GM21515 (cell line): ENCODE results near the gene RHOH.
A peak's percentile ranks its signal among the peaks of the same experiment; 100 is the strongest.
"Not testable (repeated sequence)": the region's sequence is repeated elsewhere in the genome, so short reads cannot be mapped to it uniquely, and the experiment has no call there.

ENCODE experiments used
- ATAC-seq: cut with Tn5 transposase; IDR thresholded peaks from one replicate; pipeline ENCODE4 v1.9.1; 2021; ENCODE audit not compliant: unreplicated experiment

Gene RHOH, protein sequence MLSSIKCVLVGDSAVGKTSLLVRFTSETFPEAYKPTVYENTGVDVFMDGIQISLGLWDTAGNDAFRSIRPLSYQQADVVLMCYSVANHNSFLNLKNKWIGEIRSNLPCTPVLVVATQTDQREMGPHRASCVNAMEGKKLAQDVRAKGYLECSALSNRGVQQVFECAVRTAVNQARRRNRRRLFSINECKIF

DNA sequence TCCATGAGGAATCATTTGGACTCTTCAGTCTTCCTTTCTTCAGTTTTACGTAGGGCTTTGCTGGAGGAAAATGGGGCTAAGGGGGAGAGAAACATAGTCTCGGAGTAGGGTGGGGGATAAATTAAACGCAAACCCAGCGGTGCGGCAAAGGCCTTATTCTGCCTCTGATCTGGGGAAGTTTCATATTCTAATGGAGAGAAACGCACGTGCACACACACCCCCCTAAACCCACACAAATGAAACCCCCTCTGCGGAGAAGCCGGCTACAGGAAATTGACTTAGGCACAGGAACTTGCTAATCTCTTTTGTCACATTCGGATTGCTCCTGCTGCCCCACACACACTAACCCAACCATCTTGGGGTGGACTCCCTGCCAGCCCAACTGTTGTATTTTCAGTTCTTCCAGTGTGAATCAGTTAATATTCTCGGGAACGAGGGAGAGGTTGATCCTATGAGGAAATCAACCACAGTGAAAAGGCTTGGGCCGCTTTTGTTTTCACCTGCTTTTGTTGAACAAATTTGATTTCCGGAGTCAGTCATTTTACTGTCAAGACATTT is at the start of gene RHOH:
TSS of gene RHOH (plus strand) at position 308 of the 558 bp plus-strand sequence. CDS start 46,356 bp downstream, outside the sequence.
- peak; percentile 19 for ATAC-seq

DNA sequence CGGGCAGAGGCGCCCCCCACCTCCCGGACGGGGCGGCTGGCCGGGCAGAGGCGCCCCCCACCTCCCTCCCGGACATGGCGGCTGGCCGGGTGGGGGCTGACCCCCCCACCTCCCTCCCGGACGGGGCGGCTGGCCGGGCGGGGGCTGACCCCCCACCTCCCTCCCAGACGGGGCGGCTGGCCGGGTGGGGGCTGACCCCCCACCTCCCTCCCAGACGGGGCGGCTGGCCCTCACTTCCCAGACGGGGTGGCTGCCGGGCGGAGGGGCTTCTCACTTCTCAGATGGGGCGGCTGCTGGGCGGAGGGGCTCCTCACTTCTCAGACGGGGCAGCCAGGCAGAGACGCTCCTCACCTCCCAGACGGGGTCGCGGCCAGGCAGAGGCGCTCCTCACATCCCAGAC is 49.3 kb upstream of the RHOH start:
- ATAC-seq: not testable (repeated sequence)

- ATAC-seq: peak; percentile 69
These were observed 46.9 kb upstream of the RHOH start for GRCh38 chr4:40149960-40150385.

GRCh38 chr4:40150932-40151331 is 45.9 kb upstream of the RHOH start:
- no peak for ATAC-seq

DNA sequence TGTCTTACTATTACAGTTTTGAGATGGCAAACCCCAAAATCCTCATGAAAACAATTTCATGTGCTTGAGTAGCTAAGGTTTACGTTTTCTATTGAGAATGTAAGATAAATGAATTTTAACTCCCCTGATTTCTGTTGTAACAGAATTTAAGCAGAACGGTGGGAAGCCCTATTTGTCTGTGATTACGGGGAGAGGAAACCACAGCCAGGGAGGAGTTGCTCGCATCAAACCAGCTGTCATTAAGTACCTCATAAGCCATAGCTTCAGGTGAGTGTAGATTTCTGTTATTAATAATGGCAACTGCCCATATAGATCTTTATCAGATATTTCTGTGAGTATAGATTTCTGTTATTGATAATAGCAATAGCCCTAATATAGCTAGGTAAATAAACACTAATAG is 44.2 kb upstream of the RHOH start:
- no peak for ATAC-seq

DNA sequence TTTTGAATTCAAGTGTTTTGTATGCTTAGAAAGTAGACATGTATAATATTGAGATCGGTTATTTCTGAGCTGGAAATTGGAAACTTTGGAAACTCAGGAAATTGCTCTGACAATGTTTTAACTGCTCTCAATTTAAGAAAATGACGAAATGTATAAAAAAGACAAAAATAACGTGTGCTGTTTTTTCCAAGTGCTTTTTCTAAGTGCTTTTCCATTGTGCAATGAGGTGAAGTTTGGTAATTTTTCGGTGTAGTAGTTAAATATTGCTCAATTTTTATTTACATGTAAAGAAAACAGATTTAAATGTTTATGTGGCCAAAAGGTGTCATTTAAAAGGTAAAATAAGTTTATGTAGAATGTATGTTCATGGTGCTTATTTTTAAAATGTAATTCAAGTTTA is 39.4 kb upstream of the RHOH start:
- no peak for ATAC-seq

- no peak for ATAC-seq
These were observed 36.6 kb upstream of the RHOH start for GRCh38 chr4:40160258-40160657.

GRCh38 chr4:40164459-40164858 is 32.4 kb upstream of the RHOH start:
- no peak for ATAC-seq

- ATAC-seq: no peak
These were observed 30.9 kb upstream of the RHOH start for GRCh38 chr4:40165916-40166315.

DNA sequence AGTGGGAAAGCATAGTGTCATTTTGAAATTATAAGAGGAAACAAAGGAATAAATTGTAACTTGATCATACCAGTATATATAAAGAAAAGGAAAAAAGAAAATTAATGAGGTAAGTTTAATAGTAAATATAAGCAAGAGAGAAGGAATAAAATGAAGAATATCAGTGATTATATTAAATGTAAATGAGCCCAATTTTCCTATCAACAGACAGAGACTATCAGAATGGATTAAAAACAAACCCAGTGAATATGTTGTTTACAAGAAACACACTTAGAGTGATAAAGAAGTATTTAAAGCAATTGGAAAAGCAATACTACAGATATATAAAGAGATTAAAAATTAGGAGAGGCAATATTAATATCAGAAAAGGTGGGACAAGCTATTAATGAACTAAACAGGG is 28.8 kb upstream of the RHOH start:
- no peak for ATAC-seq

- ATAC-seq: no peak
These were observed 26.2 kb upstream of the RHOH start for GRCh38 chr4:40170588-40170987.

DNA sequence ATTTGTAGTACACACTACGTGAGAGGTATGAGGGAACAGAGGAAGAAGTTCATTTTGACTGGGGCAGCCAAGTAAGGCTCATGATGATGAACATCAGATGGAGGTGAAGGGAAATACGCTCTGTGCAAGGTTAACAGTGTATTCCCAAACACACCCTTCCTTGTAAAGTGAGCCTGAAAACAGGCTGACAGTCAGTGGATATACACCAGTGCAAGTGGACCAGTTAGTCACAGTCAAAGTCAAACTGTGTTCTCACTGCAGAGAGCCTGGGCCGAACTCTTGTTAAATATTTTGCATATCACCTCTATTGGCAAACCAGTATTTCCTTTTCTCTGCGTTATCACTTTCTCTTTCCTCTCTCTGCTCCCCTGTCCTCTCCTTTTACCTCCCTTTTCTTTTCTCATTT is 23.4 kb upstream of the RHOH start:
- ATAC-seq: peak; percentile 65

DNA sequence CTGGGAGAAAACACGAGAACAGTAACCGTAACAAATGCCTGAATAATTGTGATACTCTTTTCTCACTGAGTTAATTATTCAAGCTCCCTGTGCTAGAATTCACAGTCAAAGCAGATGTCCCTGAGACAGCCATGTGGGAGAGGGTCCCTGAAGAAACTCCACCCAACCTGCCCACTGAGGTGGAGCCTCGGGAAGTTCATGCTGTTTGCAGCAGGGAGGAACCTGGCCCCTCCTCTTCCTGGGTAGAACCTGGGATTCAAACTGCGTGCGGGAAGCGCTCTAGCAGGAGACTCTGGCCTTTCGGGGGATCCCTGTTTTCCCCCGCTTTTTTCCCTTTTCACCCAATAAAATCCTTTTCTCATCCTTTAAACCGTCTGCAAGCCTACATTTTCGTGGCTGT is 20.2 kb upstream of the RHOH start:
- ATAC-seq: no peak

- ATAC-seq: no peak
These were observed 19.2 kb upstream of the RHOH start for GRCh38 chr4:40177591-40177990.

- ATAC-seq: no peak
These were observed 18.2 kb upstream of the RHOH start for GRCh38 chr4:40178672-40179071.

DNA sequence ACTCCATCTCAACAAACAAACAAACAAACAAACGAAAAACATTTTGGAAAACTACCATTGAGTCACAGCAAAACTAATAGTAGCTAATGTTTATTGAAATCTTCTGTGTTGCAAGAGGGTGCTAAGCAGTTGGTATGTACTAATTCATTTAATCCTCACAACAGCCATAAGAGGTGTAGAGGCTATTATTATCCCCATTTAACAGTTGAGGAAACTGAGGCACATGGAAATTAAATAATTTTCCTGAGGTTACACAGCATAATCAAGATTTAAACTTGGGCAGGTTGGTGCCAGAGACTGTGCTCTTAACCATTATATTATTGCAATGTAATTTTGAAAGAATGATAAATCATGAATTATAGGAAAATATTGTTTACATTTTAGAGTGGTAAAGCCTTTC is 17.5 kb upstream of the RHOH start:
- no peak for ATAC-seq

GRCh38 chr4:40180356-40180755 is 16.5 kb upstream of the RHOH start:
- no peak for ATAC-seq

DNA sequence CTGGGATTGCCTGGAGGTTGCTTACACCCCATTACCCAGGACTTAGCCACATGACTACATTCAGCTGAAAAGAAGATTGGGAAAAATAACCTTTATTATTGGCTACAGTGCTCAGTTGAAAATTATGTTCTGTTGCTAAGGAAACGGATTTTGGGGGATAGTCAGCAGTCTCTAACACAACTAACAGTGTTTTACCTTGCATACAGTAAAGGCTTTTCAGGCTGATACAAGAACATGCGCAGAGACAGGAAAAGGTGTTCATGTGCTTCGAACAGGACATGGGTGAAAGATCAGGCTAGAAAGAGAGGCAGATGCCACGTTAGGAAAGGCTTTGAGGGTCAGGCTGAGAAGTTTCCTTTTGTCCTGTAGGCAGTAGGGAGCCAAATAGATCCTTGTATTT is 14.8 kb upstream of the RHOH start:
- no peak for ATAC-seq

- no peak for ATAC-seq
These were observed 13.9 kb upstream of the RHOH start for GRCh38 chr4:40182954-40183353.

- ATAC-seq: no peak
These were observed 13.0 kb upstream of the RHOH start for GRCh38 chr4:40183615-40184411.

DNA sequence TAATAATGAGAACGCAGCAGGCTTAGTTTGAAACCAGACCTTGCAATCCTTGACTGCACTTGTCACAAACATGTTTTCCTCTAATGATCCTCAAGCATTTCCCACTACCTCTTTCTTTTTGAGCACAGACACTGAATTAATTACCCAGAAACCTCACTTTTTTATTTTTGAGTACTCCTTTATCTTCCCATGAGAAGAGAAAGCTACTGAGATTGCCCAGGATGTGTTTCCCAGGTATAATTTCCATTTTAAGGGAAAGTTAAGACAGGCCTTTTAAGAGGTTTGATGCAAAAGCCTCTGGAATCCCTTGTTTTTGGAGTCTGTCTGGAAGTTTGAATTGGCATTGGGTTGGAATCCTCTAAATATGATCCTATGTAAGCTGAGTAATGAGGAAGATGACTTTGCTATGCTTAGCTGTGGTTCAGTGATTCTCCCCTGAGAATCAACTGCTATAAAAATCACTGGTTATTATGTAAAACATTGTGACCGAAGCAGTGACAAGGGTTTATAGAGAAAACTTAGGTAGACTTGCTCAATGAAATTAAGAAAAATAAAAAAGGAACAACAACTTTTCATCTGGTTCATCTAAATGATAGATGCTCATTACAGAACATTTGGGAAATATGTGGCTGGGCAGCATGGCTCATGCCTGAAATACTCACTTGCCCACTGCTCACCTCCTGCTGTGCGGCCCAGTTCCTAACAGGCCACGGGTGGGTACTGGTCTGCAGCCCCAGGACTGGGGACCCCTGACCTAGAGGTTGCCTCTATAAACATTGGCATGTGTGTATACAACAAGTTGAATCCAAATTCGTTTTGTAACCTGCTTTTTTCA is 10.8 kb upstream of the RHOH start:
- peak; percentile 45 for ATAC-seq

DNA sequence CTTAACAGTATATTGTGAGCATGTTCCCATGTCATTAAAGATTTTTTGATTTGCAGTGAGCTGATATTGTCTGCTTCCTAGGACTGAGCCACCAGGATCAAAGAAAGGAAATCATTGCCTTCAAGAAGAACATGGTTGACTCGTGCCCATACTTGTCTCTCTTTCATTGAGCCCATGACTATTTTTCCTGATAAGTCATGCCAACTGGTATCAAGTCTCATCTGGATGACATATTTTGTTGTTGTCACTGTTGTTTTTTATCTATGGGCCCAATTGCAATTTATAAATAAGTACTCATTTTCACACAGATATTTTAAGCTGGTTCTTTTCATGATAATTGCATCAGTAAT is 10.2 kb upstream of the RHOH start:
- ATAC-seq: no peak
